ENCODE data around the gene SLC24A3.

SLC24A3 gene

DNA sequence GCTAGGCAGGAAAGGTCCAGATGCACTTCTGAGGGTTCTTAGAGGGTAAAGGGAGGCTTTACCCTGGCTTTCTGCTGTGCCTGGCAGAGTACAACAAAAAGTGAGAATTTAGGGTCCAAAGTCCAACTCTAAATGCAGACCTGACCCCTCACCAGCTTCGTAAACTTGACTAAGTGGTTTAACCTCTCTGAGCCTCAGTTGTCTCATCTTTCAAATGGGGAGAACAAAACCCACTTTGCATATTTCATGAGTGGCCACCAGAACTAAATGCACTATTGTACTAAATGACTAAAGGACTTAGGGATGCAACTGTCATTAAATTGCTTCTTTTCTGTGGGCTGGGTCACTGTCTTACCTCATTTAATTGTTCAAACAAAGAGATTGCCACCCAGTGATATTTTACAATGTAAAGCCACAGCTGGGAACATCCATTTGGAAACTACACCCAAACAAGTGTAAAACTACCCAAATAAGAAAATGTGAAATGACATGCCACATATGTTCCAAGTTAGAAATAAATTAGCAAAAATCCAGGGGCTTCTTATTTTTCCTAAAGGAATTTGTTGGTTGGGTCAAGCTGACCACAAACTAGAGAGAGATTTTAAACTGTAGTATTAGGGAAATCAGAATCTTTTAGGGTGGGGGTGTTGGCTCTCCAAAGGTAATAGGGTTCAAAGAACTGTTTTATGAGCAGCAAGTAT is 497.3 kb downstream of the SLC24A3 start:
- no peaks in the 10 kb centered on the region for H3K36me3 Mint-ChIP-seq (ENCODE audit: low read depth)
- no peak for DNase-seq
- H3K9me3 Mint-ChIP-seq = peaks cover under 1% of the 10 kb centered on the region
- peaks cover 7% of the 10 kb centered on the region for H3K27me3 Mint-ChIP-seq (ENCODE audit: low read depth, poor library complexity)
- H3K4me3 Mint-ChIP-seq = no peak overlapping the region
- H3K4me1 Mint-ChIP-seq = peaks cover 46% of the 10 kb centered on the region
- no peak for TF ChIP-seq CTCF (IDR thresholded peaks at IDR 0.05)
- no peak overlapping the region for H3K27ac Mint-ChIP-seq

DNA sequence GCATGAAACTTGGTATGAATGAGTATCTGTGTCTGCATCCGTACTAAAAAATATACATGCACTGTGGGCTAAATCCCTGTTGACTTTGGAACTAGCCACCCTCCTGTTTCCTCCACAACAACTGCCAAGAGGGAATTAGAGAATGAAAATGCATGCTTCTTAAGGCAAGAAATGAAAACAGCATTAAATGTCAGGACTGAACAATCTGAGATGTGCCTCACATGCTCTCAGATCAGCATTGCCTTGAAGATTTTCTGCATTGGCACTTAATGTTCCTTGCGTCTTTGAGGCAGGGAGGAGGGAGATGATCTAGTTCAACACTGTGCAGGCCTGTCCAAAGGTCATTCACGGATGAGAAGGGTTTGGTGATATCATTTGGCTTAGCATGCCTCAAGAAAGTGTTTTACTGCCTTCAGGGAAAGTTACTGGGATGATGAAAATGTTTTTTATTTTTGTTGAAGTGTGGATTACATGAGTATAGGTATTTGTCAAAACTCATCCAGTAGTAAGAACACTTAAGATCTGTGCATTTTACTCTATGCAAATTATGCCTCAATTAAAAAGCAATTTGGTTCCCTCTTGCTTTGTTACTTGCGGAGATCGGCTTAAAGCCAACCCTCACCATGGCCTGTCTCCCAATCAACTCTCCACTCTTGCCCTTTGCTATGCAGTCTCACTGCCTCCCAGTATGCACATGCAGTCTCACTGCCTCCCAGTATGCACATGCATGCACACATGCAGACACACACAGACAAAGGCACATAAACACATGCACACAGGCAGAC is 498.1 kb downstream of the SLC24A3 start:
- no peak for TF ChIP-seq CTCF (IDR thresholded peaks at IDR 0.05)
- DNase-seq = no peak
- Mint-ChIP-seq H3K36me3 (ENCODE audit: low read depth) (no peaks in the 10 kb centered on the region), H3K4me1 (peaks cover 51% of the 10 kb centered on the region), H3K27ac (no peak overlapping the region), H3K27me3 (ENCODE audit: low read depth, poor library complexity) (peaks cover 7% of the 10 kb centered on the region), H3K9me3 (peaks cover 5% of the 10 kb centered on the region), H3K4me3 (no peak overlapping the region)

- Mint-ChIP-seq H3K36me3 (ENCODE audit: low read depth) (no peaks in the 10 kb centered on the region), H3K4me3 (no peak overlapping the region), H3K4me1 (peaks cover 51% of the 10 kb centered on the region), H3K27ac (no peak overlapping the region), H3K27me3 (ENCODE audit: low read depth, poor library complexity) (peaks cover 7% of the 10 kb centered on the region), H3K9me3 (peaks cover 9% of the 10 kb centered on the region)
- no peak for DNase-seq
- no peak for TF ChIP-seq CTCF (IDR thresholded peaks at IDR 0.05)
Measured at GRCh38 chr20:19711126-19711525, 498.7 kb downstream of the SLC24A3 start.

GRCh38 chr20:19712721-19713260 is 500.3 kb downstream of the SLC24A3 start:
- Mint-ChIP-seq H3K27me3 (ENCODE audit: low read depth, poor library complexity) (peaks cover 7% of the 10 kb centered on the region), H3K27ac (no peak overlapping the region), H3K9me3 (peaks cover 26% of the 10 kb centered on the region), H3K4me1 (peaks cover 51% of the 10 kb centered on the region), H3K4me3 (no peak overlapping the region), H3K36me3 (ENCODE audit: low read depth) (peaks cover 4% of the 10 kb centered on the region)
- TF ChIP-seq CTCF (IDR thresholded peaks at IDR 0.05) = no peak
- DNase-seq = no peak

- Mint-ChIP-seq H3K27me3 (ENCODE audit: low read depth, poor library complexity) (peaks cover 6% of the 10 kb centered on the region), H3K36me3 (ENCODE audit: low read depth) (peaks cover 7% of the 10 kb centered on the region), H3K9me3 (peaks cover 29% of the 10 kb centered on the region), H3K4me3 (no peak overlapping the region), H3K4me1 (peaks cover 51% of the 10 kb centered on the region), H3K27ac (peak overlapping the region; percentile 83)
- TF ChIP-seq CTCF (IDR thresholded peaks at IDR 0.05) = no peak
- DNase-seq = no peak
Measured at GRCh38 chr20:19713822-19714578, 501.6 kb downstream of the SLC24A3 start.
